ENCODE results near the gene TMEM42.

- TF ChIP-seq E2F4 (CRISPR knock-in tag; IDR thresholded peaks at IDR 0.05; ENCODE audit: borderline replicate concordance, low read depth) (no peak), CTCF (IDR thresholded peaks at IDR 0.05) (no peak), PREB (CRISPR knock-in tag; IDR thresholded peaks at IDR 0.05; ENCODE audit: borderline replicate concordance) (no peak)
Measured at GRCh38 chr3:44892689-44893088, 31.0 kb downstream of the TMEM42 start.
